Breast epithelium (tissue), 3 donors: ENCODE measurements around the gene ZP4.

Source experiments
- CTCF ChIP-seq, 3 donors: fragments of 450-650 bp; IDR thresholded peaks; one replicate each; pipeline ENCODE4 v1.5.1; 2016 to 2017; ENCODE audit warnings: antibody characterized with exemption in 3 of 3, mild to moderate bottlenecking in 3 of 3, moderate library complexity in 3 of 3
- POLR2A ChIP-seq: fragments of 450-650 bp; IDR thresholded peaks from one replicate; pipeline ENCODE4 v1.6.1; 2016; ENCODE audit warnings: antibody characterized with exemption, mild to moderate bottlenecking, moderate library complexity

GRCh38 chr1:237901299-237901934 lies 10.7 kb upstream of the ZP4 start:
- TF ChIP-seq POLR2A, result no peak
- no peak for TF ChIP-seq CTCF (IDR thresholded peaks at IDR 0.05)
